NCI-H446 (cell line): ENCODE measurements around the gene ATP5MC2.
"Not testable (repeated sequence)": the region's sequence is repeated elsewhere in the genome, so short reads cannot be mapped to it uniquely, and the experiment has no call there.

Experiments used
- DNase-seq, 2 experiments: peaks; one replicate each; lab custom pipeline; 2025; lab: John Stamatoyannopoulos, UW

The ATP5MC2 gene

DNA sequence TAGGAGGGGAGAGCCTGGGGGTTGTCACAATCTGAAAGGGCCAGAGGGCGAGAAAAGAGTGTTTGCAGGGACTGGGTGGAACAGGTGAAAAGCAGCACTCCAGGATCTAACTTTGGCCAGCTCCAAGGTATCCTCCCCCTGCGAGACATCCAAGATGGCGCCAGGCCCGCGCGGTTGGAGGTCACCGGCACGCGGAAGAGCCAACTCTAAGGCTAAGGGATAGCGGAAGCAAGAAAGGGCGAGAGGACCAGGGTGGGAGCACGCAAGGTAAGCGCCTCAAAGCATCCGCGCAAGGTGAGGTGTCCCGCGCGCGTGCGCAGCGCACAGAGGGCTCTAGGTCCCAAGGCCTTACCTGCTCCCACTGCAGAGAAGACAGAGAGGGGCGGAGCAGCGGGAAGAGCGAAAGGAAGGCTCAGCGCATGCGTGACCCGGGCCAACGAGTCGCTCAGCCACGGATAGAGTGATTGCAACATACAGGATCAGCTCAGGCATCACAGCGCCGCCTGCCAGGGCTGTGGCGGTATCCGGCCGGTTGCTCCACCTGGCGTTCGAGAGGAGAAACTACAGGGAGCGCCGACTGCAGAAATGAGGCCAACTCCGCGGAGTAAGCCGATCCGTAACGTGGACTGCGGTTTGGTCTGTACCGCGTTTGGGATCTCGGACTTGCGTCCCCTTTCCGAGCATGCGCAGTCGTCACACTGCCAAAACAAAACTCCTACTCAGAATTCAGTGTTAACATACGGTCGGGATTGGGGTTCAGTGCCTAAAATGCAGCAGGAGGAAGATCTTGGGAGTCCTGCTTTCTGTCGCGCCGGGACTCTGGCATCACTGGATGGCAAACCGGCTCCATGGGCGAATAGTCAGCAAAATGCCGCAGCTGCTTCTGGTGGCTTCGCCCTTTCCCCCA is at the start of gene ATP5MC2:
Gene ATP5MC2, minus strand, starts transcription at position 383 of the 907 bp plus-strand sequence. CDS start 3,469 bp downstream, outside the sequence.
- peak; percentile 96 to 98 for DNase-seq

DNA sequence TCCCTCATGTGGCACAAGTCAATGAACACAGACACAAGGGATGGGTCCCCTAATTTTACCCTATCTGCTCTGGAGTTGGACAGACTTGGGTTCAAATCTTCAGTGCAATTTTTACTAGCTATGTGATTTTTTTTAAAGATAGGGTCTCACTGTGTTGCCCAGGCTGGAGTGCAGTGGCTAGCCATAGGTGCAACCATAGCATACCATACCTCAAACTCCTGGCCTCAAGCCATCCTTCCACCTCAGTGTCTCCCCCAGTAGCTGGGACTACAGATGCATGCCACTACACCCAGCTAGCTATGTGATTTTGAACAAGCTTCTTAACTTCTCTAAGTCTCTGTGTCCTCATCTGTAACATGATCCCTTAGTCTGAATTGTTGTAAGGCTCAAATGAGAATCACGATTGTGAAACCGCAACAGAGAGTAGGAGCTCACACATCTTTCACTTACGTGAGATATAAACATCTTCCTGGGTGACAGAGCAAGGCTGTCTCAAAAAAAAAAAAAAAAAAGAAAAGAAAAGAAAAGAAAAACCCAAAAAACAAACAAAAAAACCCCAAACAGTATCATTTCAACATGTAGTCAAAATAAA is 46.7 kb upstream of the ATP5MC2 start:
- no peak for DNase-seq

- DNase-seq: no peak
Measured at GRCh38 chr12:53720946-53721345, 45.1 kb upstream of the ATP5MC2 start.

GRCh38 chr12:53719649-53720048 is 43.8 kb upstream of the ATP5MC2 start:
- DNase-seq: no peak

DNA sequence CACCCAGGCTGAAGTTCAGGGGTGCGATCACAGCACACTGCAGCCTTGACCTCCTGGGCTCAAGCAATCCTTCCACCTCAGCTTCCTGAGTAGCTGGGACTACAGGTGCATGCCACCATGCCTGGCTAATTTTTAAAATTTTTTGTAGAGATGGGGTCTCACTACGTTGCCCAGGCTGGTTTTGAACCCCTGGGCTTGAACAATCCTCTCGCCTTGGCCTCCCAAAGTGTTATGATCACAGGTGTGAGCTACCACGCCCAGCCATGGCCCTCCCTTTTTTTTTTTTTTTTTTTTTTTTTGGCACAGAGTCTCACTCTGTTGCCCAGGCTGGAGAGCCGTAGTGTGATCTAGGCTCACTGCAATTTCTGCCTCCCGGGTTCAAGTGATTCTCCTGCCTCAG is 42.7 kb upstream of the ATP5MC2 start:
- not testable (repeated sequence) for DNase-seq

DNA sequence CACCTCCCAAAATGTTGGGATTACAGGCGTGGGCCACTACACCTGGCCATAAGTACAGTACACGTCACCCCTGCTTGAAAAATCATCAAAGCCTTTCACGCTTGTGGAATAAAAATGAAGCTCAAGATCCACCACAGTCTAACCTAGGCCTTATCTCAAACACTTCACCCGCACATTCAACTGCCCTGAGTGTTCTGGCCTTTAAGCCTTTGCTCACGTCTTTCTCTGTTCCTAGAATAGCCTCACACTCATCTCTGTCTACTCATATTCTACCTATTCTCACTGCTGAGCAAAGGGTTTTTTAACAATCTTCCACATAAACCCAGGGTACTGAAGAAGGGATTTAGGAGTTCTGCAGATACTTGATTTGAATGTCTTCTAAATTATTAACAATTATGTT is 41.4 kb upstream of the ATP5MC2 start:
- no peak for DNase-seq

DNA sequence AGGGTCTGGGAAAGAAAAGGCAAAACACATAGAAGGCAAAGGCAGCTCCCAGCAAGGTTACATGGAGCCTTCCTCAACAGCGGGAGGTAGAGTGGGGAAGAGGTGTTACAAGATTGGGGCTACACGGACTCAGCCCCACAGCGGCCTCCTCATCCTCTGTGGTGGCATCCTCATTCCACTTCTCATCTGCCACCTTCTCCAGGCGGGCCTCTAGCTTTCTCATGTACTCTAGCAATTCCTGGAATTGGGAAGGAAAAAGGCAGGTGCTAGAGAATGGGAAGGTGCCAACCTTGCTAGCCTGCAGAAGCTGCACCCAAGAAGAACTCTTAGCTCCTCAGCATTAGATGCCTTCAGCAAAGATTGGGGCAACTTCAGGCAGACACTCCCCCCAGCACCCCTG is 38.1 kb upstream of the ATP5MC2 start:
- no peak for DNase-seq

GRCh38 chr12:53713516-53713915 is 37.6 kb upstream of the ATP5MC2 start:
- DNase-seq: no peak

DNA sequence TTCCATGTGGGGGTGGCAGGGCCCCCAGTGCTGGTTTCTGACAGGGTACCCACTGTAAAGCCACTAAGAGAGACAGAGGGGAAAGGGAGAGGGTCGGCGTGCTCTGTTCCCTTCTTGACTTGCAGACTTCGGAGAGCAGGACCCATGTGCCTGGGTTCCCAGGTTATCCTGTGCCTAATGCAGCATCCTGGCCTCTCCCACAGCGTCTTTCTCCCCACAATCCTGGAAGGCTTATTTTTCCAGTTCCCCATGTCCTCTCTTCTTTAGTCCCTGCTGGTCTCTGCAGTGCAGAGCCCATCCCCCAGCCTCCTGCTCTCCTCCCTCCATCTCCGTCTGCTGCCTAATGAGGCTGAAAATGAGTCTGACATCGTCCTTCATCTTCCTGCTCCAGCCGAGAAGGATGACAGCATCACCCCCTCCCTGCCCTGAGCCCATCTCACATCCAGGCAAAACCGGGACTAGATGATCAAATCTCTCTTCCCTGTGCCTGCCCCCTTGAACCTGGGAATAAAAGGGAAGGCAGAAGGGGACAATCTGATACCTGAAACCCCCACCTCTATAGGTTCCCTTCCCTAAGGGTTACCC is 36.3 kb upstream of the ATP5MC2 start:
- peak in 1 of 2 experiments; percentile 50 for DNase-seq

- no peak for DNase-seq
Measured at GRCh38 chr12:53710091-53710490, 34.2 kb upstream of the ATP5MC2 start.

- no peak for DNase-seq
Measured at GRCh38 chr12:53709671-53710070, 33.8 kb upstream of the ATP5MC2 start.

GRCh38 chr12:53706080-53706479 is 30.2 kb upstream of the ATP5MC2 start:
- DNase-seq: no peak

DNA sequence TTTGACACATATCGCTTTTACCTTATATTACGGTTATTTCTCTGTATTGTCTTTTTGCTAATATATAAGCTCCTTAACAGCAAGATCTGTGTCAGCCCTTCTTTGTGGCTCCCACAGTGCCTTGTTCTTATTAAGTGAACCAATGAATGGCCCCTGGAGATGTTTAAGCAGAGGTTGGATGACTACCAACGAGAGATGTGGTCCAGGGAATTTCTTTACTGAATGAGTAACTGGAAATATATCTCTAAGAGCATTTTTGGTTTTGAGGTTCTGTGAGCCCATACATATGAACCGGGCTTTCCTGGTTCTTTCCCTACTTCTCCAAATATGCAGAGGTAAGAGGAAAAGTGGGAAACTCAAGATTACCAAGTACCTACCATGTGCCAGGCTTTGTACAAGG is 27.9 kb upstream of the ATP5MC2 start:
- DNase-seq: no peak

GRCh38 chr12:53701518-53702264 is 25.8 kb upstream of the ATP5MC2 start:
- DNase-seq: peak; percentile 38 to 80

DNA sequence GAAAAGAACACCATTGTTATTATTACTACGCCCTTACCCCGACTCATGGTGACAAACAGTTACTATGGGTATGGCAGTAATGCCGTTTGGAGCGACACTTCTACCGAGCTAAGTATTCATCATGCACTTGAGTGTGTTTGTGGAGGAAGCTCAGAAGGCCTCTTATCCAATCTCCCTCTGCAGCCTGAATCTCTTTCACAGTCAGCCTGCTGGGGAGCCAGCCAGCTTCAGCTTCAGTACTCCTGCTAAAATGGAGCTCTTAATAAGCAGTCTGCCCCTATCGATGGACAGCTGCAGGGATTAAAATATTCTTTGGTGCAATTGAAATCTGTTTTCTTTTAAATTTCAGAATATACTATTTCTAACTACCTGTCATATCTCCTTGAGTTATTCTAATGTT is 24.7 kb upstream of the ATP5MC2 start:
- no peak for DNase-seq

DNA sequence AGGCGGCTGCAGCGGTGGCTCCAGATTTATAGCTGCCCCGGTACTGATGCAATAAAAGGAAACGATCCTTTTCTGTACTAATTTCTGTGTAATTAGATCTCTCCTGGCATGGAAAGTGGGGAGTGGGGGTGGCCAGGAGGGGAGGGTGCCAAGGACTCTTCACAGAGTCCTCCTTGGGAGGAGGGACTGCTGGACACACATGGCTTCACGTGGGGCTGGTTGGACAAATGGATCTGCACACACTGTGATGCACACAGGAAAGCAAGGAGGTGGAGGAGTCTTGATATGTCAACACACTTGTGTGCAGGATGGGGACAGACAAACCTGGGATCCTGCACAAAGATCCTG is 23.8 kb upstream of the ATP5MC2 start:
- DNase-seq: no peak

DNA sequence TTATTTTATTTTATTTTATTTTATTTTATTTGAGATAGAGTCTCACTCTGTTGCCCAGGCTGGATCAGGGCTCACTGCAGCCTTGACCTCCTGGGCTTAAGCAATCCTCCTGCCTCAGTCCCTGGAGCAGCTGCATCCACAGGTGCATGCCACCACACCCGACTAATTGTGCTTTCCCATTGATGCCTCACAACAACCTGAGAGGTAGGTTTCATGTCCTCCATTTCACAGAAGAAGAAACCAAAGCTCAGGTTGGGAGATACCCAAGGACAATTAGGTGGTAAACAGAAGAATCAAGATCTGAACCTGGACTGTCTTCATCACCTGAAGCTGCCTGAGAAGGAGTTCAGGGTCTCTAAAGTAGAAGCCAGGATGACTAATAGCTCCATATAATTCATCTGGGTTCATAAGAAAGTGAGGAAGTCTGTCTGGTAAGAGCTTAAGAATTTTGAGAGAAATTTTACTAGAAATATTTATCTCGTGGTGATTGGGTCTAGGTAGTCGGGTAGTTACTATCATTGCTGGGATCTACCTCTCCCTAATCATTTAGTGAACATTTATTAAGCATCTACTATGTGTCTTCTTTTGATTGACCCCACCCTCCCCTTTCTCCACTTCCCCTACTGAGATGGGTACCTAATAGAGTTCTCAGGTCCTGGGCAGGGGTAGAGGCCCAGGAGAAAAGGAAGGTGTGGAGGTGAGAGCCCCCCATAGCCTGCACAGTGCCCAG is 23.2 kb upstream of the ATP5MC2 start:
- DNase-seq: no peak

DNA sequence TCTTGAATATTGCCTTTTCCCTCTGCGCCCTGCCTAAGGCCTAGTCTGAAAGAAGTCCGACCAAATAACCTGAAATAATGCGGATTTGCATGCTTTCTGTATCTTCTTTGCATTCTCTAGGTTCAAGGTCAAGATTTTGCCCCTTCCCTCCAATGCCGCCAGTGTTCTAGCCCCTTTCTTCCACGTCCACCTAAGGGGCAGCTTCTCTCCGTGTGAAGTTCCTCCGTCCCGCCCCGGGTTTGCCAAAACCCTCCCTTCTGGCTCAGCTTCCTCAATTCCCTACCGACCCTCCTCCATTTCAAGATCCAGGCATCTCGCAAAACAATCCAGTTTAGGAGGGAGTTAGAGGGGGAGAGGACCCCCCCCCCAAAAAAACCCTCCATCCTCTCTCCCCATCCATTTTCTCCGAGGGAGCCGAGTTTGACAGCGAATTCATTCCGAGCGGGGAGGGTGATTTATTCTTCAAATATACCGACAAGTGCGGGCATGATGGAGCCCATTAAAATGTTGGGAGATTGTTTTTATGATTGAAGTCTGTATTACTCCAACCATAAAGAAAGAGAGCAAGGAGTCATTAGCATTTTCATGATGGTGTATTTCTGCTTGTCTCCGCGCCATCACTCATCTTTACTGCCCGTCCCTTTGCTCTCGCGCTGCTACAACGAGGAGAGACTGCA is 20.9 kb upstream of the ATP5MC2 start:
- DNase-seq: no peak

GRCh38 chr12:53696285-53696654 is 20.4 kb upstream of the ATP5MC2 start:
- DNase-seq: peak; percentile 27 to 54

- DNase-seq: no peak
Measured at GRCh38 chr12:53695152-53696145, 19.6 kb upstream of the ATP5MC2 start.
